H9 (cell line): ENCODE results near the gene FAM180A. TPM values are rescaled to one million over a fixed set of nuclear protein-coding genes. Genes with fewer than 3 reads are reported as not detected.

Experiments used
- DNase-seq: peaks from one replicate; pipeline ENCODE4 v3.0.0-alpha.2; 2017
- H2AFZ ChIP-seq: one replicate; pipeline ENCODE4 v1.6.1; 2013; ENCODE audit warnings: mild to moderate bottlenecking, low read length, control low read depth, moderate library complexity
- H2AK5ac ChIP-seq: 2 replicates; pipeline ENCODE4 v1.6.1; 2013; ENCODE audit warnings: low read length, control low read depth, mixed read lengths; ENCODE audit not compliant: insufficient read length
- H2BK120ac ChIP-seq: one replicate; pipeline ENCODE4 v1.6.1; 2013; ENCODE audit warnings: low read depth, mild to moderate bottlenecking, low read length, control low read depth, inconsistent platforms; ENCODE audit not compliant: poor library complexity, severe bottlenecking
- H2BK12ac ChIP-seq: 2 replicates; pipeline ENCODE4 v1.6.1; 2013; ENCODE audit warnings: low read length, control low read depth, mixed read lengths, low read depth; ENCODE audit not compliant: insufficient read length
- H2BK15ac ChIP-seq: 2 replicates; pipeline ENCODE4 v1.6.1; 2013; ENCODE audit warnings: low read depth, low read length, control low read depth
- H2BK20ac ChIP-seq: one replicate; pipeline ENCODE4 v1.6.1; 2013; ENCODE audit warnings: low read depth, mild to moderate bottlenecking, low read length, control low read depth, inconsistent platforms; ENCODE audit not compliant: poor library complexity, severe bottlenecking
- H2BK5ac ChIP-seq: 2 replicates; pipeline ENCODE4 v1.6.1; 2013; ENCODE audit warnings: low read length, control low read depth, mixed read lengths; ENCODE audit not compliant: insufficient read length
- H3K14ac ChIP-seq: 2 replicates; pipeline ENCODE4 v1.6.1; 2013; ENCODE audit warnings: low read length, control low read depth; ENCODE audit not compliant: insufficient read depth
- H3K18ac ChIP-seq: 2 replicates; pipeline ENCODE4 v1.6.1; 2013; ENCODE audit warnings: low read depth, mild to moderate bottlenecking, mixed read lengths, low read length, control low read depth; ENCODE audit not compliant: insufficient read length
- H3K23ac ChIP-seq: 2 replicates; pipeline ENCODE4 v1.6.1; 2013; ENCODE audit warnings: low read length, control low read depth, mixed read lengths, low read depth; ENCODE audit not compliant: insufficient read length
- H3K23me2 ChIP-seq: 2 replicates; pipeline ENCODE4 v1.6.1; 2013; ENCODE audit warnings: low read depth, mild to moderate bottlenecking, mixed read lengths, low read length, control low read depth; ENCODE audit not compliant: insufficient read length, poor library complexity, severe bottlenecking
- H3K27ac ChIP-seq: 2 replicates; pipeline ENCODE4 v1.5.1; 2013; ENCODE audit warnings: low read length, control low read depth, mixed read lengths, low read depth; ENCODE audit not compliant: insufficient read length
- H3K27me3 ChIP-seq: 2 replicates; pipeline ENCODE4 v1.6.1; 2013; ENCODE audit warnings: low read length, control low read depth, inconsistent platforms; ENCODE audit not compliant: insufficient read depth
- H3K4ac ChIP-seq: 2 replicates; pipeline ENCODE4 v1.6.1; 2013; ENCODE audit warnings: low read depth, mild to moderate bottlenecking, control low read depth, inconsistent platforms, low read length, moderate library complexity
- H3K4me1 ChIP-seq: 2 replicates; pipeline ENCODE4 v1.6.1; 2013; ENCODE audit warnings: low read length, control low read depth, inconsistent platforms; ENCODE audit not compliant: insufficient read depth
- H3K4me2 ChIP-seq: 2 replicates; pipeline ENCODE4 v1.6.1; 2013; ENCODE audit warnings: low read length, control low read depth, mixed read lengths; ENCODE audit not compliant: insufficient read length, insufficient read depth
- H3K56ac ChIP-seq: 2 replicates; pipeline ENCODE4 v1.6.1; 2013; ENCODE audit warnings: low read depth, mild to moderate bottlenecking, mixed read lengths, low read length, control low read depth; ENCODE audit not compliant: insufficient read length
- H3K79me1 ChIP-seq: 2 replicates; pipeline ENCODE4 v1.6.1; 2013; ENCODE audit warnings: low read depth, mild to moderate bottlenecking, moderate library complexity, low read length, control low read depth, inconsistent platforms; ENCODE audit not compliant: insufficient read depth, poor library complexity, severe bottlenecking
- H3K79me2 ChIP-seq: 2 replicates; pipeline ENCODE4 v1.6.1; 2013; ENCODE audit warnings: low read length, control low read depth, inconsistent platforms; ENCODE audit not compliant: insufficient read depth
- H3K9ac ChIP-seq: 2 replicates; pipeline ENCODE4 v1.6.1; 2013; ENCODE audit warnings: low read length, control low read depth, mixed read lengths; ENCODE audit not compliant: insufficient read length; ENCODE audit errors: extremely low read depth
- H3K9me3 ChIP-seq: one replicate; pipeline ENCODE4 v1.6.1; 2013; ENCODE audit warnings: low read depth, low read length, inconsistent platforms; ENCODE audit not compliant: control insufficient read depth
- H3T11ph ChIP-seq: one replicate; pipeline ENCODE4 v1.6.1; 2013; ENCODE audit warnings: mild to moderate bottlenecking, low read length, control low read depth, inconsistent platforms
- H4K20me1 ChIP-seq: one replicate; pipeline ENCODE4 v1.6.1; 2013; ENCODE audit not compliant: control insufficient read depth, insufficient read length, insufficient read depth
- H4K5ac ChIP-seq: 2 replicates; pipeline ENCODE4 v1.6.1; 2013; ENCODE audit warnings: low read depth, mild to moderate bottlenecking, mixed read lengths, low read length, control low read depth; ENCODE audit not compliant: insufficient read length
- H4K8ac ChIP-seq: replicated peaks from 2 replicates; pipeline ENCODE4 v1.6.1; 2013; ENCODE audit warnings: low read length, control low read depth, mixed read lengths, low read depth; ENCODE audit not compliant: insufficient read length
- H4K91ac ChIP-seq: 2 replicates; pipeline ENCODE4 v1.6.1; 2013; ENCODE audit warnings: low read depth, mild to moderate bottlenecking, moderate library complexity, mixed read lengths, low read length, control low read depth; ENCODE audit not compliant: insufficient read length
- H3K27ac Mint-ChIP-seq, 3 experiments: 2 replicates in 2 of 3; 3 replicates in 1 of 3; pipeline ENCODE4 v1.8.0; 2020 to 2021; ENCODE audit warnings: mixed read lengths in 3 of 3, mild to moderate bottlenecking in 1 of 3, moderate library complexity in 1 of 3
- H3K27me3 Mint-ChIP-seq: 2 replicates; pipeline ENCODE4 v1.8.0; 2021; ENCODE audit warnings: low read depth, mild to moderate bottlenecking, moderate library complexity, mixed read lengths
- H3K36me3 Mint-ChIP-seq, 3 experiments: 2 replicates in 2 of 3; 3 replicates in 1 of 3; pipeline ENCODE4 v1.8.0; 2020 to 2021; ENCODE audit warnings: low read depth in 3 of 3, mixed read lengths in 3 of 3; ENCODE audit not compliant: insufficient read depth in 1 of 3
- H3K4me1 Mint-ChIP-seq, 2 experiments: 2 replicates each; pipeline ENCODE4 v1.8.0; 2020; ENCODE audit warnings: mixed read lengths in 2 of 2
- H3K4me3 Mint-ChIP-seq, 2 experiments: 2 replicates in 1 of 2; 3 replicates in 1 of 2; pipeline ENCODE4 v1.8.0; 2020 to 2021; ENCODE audit warnings: mild to moderate bottlenecking in 2 of 2, mixed read lengths in 2 of 2, moderate library complexity in 1 of 2
- H3K9me3 Mint-ChIP-seq, 2 experiments: 2 replicates in 1 of 2; 3 replicates in 1 of 2; pipeline ENCODE4 v1.8.0; 2020; ENCODE audit warnings: mild to moderate bottlenecking in 2 of 2, mixed read lengths in 2 of 2, moderate library complexity in 1 of 2
- WGBS: extraction: QIAGEN DNeasy Blood & Tissue Kit; methylation state at CpG from one replicate; pipeline ENCODE4 v1.1.7; 2013; ENCODE audit warnings: missing lambda C conversion rate, low lambda C conversion rate, mixed read lengths; ENCODE audit not compliant: insufficient read length; ENCODE audit errors: extremely low coverage; 5-methylcytosine and 5-hydroxymethylcytosine counted together
- total RNA-seq: library from RNA; stranded (reverse); gene quantifications from 2 replicates; pipeline ENCODE4 v1.2.1, GENCODE V29; 2021
- TF ChIP-seq, protein P1 (sequence below): fragments of 200-600 bp; sonication (generic); conservative IDR thresholded peaks from 3 replicates; pipeline ENCODE4 v1.8.0; 2021; ENCODE audit warnings: antibody characterized with exemption, mild to moderate bottlenecking

Gene FAM180A
- total RNA-seq, 1 experiment from 2014 or later, result not detected

DNA sequence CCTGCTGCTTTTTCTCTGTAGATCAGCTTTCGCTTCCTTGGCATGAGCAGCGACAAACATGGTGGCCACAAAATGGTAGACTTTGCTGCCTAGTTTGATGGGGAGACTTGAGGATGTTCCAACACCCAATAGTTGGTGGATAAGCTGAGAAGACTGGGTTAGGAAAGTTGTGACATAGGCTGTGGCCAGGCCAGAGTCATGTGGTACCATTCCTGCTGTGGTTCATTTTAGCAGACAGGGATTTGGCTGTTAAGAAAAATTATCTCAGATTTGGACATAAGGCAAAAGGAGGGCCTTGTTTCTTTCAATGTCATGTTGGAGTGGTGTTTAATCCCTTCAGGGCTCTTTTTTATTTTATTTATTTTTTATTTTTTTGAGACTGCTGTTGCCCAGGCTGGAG lies 26.6 kb upstream of the FAM180A start:
- H2BK20ac ChIP-seq, result no peak overlapping the region
- Mint-ChIP-seq H3K36me3 (peaks cover 0 to 17% (median 7%) of the 10 kb centered on the region in 3 experiments; a peak in 4 of 7 replicates), H3K4me3 (no peak overlapping the region), H3K27me3 (no peaks in the 10 kb centered on the region; the same call in 1 of the 2 replicates), H3K9me3 (peaks cover 19 to 22% of the 10 kb centered on the region in 2 experiments), H3K27ac (peak overlapping the region in 1 of 3 experiments; percentile 70; a peak in 1 of 7 replicates), H3K4me1 (peaks cover 27 to 32% of the 10 kb centered on the region in 2 experiments)
- no peak for DNase-seq
- H4K8ac ChIP-seq, result no peak overlapping the region
- H3K9me3 ChIP-seq, result no peaks in the 10 kb centered on the region
- H3T11ph ChIP-seq, result no peak overlapping the region
- H4K5ac ChIP-seq, result no peak overlapping the region
- no peak overlapping the region for H2BK15ac ChIP-seq
- H3K9ac ChIP-seq, result no peak overlapping the region
- H3K14ac ChIP-seq, result no peak overlapping the region
- H2BK120ac ChIP-seq, result no peak overlapping the region
- WGBS, result no CpG with 5 or more reads among the region's 2 CpGs
- H3K79me1 ChIP-seq, result no peaks in the 10 kb centered on the region
- H3K56ac ChIP-seq, result no peak overlapping the region
- no peak overlapping the region for H3K4ac ChIP-seq
- no peak overlapping the region for H3K4me2 ChIP-seq
- no peak overlapping the region for H3K23ac ChIP-seq
- no peaks in the 10 kb centered on the region for H3K23me2 ChIP-seq
- H3K27ac ChIP-seq, result no peak overlapping the region
- no peak overlapping the region for H2BK5ac ChIP-seq
- no peaks in the 10 kb centered on the region for H4K20me1 ChIP-seq
- H3K4me1 ChIP-seq, result no peaks in the 10 kb centered on the region
- no peaks in the 10 kb centered on the region for H3K79me2 ChIP-seq
- no peak overlapping the region for H3K18ac ChIP-seq
- H2BK12ac ChIP-seq, result no peak overlapping the region
- H2AK5ac ChIP-seq, result no peak overlapping the region
- H2AFZ ChIP-seq, result no peak overlapping the region
- H4K91ac ChIP-seq, result no peak overlapping the region
- TF ChIP-seq, protein P1, sequence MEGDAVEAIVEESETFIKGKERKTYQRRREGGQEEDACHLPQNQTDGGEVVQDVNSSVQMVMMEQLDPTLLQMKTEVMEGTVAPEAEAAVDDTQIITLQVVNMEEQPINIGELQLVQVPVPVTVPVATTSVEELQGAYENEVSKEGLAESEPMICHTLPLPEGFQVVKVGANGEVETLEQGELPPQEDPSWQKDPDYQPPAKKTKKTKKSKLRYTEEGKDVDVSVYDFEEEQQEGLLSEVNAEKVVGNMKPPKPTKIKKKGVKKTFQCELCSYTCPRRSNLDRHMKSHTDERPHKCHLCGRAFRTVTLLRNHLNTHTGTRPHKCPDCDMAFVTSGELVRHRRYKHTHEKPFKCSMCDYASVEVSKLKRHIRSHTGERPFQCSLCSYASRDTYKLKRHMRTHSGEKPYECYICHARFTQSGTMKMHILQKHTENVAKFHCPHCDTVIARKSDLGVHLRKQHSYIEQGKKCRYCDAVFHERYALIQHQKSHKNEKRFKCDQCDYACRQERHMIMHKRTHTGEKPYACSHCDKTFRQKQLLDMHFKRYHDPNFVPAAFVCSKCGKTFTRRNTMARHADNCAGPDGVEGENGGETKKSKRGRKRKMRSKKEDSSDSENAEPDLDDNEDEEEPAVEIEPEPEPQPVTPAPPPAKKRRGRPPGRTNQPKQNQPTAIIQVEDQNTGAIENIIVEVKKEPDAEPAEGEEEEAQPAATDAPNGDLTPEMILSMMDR, result no peak
- 0 out of 2 replicates have a peak, but pooled peaks cover 2% of the 10 kb centered on the region for H3K27me3 ChIP-seq
